Fibroblast of pulmonary artery (primary cell): ENCODE results near the gene ARPC5L.

ENCODE experiments used
- DNase-seq: peaks from one replicate; pipeline ENCODE4 v3.0.0-alpha.2; 2010; ENCODE audit warnings: low read depth
- H3K4me3 ChIP-seq: replicated peaks from 2 replicates; pipeline ENCODE4 v1.5.1; 2011; ENCODE audit warnings: low read depth, mild to moderate bottlenecking, control low read depth, low read length, moderate library complexity
- TF ChIP-seq, protein P1 (sequence below): IDR thresholded peaks from 2 replicates; pipeline ENCODE4 v1.5.1; 2011; ENCODE audit warnings: mild to moderate bottlenecking, control low read depth, low read length, inconsistent platforms; ENCODE audit errors: missing control alignments

The ARPC5L gene

DNA sequence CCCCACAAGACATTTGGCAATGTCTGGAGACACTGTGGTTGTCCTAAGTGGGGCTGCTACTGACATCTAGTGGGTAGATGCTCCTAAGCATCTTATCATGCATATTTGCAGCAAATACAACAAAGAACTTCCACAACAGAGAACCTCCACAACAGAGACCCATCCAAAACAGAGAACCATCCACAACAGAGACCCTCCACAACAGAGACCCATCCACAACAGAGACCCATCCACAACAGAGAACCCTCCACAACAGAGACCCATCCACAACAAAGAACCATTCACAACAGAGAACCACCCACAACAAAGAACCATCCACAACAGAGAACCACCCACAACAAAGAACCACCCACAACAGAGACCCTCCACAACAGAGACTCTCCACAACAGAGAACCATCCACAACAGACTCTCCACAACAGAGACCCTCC lies 32.8 kb downstream of the ARPC5L start:
- TF ChIP-seq, protein P1, sequence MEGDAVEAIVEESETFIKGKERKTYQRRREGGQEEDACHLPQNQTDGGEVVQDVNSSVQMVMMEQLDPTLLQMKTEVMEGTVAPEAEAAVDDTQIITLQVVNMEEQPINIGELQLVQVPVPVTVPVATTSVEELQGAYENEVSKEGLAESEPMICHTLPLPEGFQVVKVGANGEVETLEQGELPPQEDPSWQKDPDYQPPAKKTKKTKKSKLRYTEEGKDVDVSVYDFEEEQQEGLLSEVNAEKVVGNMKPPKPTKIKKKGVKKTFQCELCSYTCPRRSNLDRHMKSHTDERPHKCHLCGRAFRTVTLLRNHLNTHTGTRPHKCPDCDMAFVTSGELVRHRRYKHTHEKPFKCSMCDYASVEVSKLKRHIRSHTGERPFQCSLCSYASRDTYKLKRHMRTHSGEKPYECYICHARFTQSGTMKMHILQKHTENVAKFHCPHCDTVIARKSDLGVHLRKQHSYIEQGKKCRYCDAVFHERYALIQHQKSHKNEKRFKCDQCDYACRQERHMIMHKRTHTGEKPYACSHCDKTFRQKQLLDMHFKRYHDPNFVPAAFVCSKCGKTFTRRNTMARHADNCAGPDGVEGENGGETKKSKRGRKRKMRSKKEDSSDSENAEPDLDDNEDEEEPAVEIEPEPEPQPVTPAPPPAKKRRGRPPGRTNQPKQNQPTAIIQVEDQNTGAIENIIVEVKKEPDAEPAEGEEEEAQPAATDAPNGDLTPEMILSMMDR, result peak; percentile 69
- H3K4me3 ChIP-seq, result no peak overlapping the region
- DNase-seq, result peak; percentile 73

DNA sequence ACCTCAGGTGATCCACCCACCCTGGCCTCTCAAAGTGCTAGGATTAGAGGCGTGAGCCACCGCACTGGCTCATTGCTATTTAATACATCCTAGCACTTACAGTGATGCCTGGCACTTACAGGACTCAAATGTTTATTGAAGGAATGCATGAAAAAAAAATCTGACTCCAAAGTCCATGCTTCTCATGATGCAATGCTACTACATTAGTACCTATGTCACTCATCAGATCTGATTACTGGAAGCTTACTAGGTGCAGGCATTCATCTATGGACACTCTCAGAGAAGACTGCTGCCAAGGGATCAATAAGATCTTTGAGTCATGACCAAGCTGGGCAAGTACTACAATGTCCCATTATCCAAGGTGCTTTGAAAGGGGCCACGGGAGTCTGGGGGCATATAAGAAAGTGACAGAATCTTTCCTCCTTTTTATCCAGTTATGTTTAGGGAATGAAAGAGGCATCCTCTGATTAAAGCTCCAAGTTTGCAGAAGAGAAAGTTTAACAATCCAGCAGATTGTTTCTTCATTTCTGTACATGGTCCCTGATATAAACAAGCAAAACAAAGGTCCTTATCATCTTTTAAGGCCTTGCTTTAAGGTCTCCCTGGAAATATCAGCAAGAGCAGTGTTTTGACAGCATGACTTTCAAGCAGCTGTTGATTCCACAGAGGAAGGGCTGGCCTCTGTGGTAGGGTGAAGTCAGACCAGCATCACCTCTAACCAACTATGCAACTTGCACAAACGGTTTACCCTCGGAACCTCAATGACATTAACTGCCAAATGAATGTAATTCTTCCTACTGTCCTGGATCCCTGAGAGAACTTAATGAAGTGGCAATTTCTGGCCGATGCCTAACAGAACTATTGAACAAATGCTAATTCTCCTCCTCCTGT lies 35.9 kb downstream of the ARPC5L start:
- no peak overlapping the region for H3K4me3 ChIP-seq
- DNase-seq, result no peak
- TF ChIP-seq, protein P1, result no peak

DNA sequence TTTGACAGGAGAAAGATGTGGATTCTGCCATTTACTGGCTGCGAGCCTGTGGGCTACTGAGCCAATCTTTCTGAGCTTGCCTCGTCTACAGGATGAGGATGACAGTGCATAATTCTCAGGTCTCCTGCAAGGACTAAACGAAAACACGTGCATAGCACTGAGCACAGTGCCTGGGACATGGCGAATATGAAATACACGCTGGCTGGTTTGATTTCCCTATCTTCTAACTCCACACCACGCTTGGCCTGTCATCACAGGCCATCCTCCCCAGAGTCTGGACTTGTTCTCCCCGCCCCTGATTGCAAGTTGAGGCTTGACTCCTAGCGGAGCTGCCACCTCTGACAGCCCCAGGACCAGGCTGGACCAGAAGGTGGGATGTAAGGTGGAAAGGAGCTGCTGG lies 37.9 kb downstream of the ARPC5L start:
- H3K4me3 ChIP-seq, result no peak overlapping the region
- DNase-seq, result no peak
- TF ChIP-seq, protein P1, result no peak

DNA sequence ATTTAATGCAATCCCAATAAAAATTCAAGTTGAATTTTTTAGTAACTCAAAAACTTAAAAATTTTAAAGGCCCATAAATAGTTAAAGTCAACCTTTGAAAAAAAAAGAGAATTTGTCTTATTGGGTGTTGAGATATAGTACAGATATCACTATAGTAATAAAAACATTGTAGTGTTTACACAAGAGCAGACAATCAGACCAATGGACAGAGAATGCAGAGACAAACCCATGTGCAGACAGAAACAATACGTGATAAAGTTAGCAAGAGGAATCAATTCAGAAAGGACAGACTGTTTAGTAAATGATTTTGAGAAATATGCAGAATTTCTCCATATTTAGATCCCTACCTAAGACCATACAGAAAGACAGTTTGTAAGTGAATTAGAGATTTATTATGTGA lies 45.0 kb downstream of the ARPC5L start:
- peak; percentile 17 for DNase-seq
- TF ChIP-seq, protein P1, result no peak
- H3K4me3 ChIP-seq, result no peak overlapping the region

DNA sequence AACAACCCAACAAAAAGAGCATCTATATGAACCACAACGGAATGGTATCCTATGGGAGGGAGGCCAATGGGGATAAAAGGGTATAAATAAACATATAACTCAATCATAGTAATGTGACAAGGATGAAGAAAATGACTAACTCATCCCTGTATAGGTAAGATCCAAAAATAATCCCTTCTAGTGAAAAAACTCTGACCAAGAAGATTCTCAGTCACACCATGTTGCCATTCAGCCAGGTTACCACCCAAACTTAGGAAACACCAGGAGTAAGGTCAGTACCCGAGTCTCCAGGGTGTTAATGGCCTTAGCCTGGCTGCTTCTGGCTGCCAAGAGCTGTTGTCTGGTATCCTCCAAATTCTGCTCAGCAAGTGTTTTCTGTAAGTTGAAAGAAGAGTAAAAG lies 46.2 kb downstream of the ARPC5L start:
- DNase-seq, result no peak
- no peak overlapping the region for H3K4me3 ChIP-seq
- TF ChIP-seq, protein P1, result no peak

DNA sequence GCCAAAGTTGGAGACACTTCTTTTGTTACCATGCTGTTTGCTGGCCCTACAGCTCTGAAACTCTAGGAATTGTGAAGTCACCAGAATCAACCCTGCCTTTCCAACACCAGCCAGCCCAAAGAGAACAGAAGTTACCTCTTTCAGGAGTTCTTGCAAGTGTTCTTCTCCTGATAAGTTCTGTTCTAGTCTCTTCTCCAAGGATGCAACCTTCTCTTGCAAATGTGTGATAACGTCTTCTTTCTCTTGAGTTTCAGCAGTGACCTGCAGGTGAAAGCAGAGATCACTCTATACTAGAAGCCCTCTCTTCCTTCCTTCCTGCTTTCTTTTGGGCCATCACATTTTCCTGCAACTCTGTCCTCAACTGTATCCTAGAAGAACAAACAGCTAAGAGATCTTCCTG lies 49.8 kb downstream of the ARPC5L start:
- no peak for DNase-seq
- no peak overlapping the region for H3K4me3 ChIP-seq
- TF ChIP-seq, protein P1, result no peak

DNA sequence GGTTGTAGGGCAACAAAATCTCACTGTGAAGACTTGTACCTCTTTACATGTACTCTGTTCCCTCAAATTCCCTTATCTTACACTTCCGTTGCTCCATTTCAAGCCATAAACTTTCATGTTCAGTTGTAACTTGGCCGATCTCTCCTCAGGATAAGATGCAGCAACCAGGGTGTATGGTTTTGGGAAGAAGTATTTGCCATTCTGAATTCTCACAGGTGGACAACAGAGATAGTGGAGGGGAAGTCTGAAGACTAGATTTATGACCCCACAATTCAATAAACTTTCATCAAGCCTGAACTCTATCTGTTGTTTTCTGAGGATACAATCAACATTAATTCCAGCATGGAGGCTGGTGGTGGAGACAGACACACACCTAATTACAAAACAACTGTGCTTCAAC lies 51.4 kb downstream of the ARPC5L start:
- H3K4me3 ChIP-seq, result no peak overlapping the region
- TF ChIP-seq, protein P1, result no peak
- no peak for DNase-seq
